NK-92 (cell line): ENCODE data around the gene NCAPD2.
"Not testable (repeated sequence)": the region's sequence is repeated elsewhere in the genome, so short reads cannot be mapped to it uniquely, and the experiment has no call there.

Source experiments
- DNase-seq: peaks from one replicate; lab custom pipeline; 2025; ENCODE audit not compliant: unreplicated experiment; lab: John Stamatoyannopoulos, UW

NCAPD2 gene

GRCh38 chr12:6464531-6464930 lies 29.4 kb upstream of the NCAPD2 start:
- DNase-seq: no peak

- no peak for DNase-seq
Observed at GRCh38 chr12:6465467-6466183, 28.3 kb upstream of the NCAPD2 start.

- no peak for DNase-seq
Observed at GRCh38 chr12:6466184-6466573, 27.7 kb upstream of the NCAPD2 start.

- not testable (repeated sequence) for DNase-seq
Observed at GRCh38 chr12:6466751-6467150, 27.2 kb upstream of the NCAPD2 start.

DNA sequence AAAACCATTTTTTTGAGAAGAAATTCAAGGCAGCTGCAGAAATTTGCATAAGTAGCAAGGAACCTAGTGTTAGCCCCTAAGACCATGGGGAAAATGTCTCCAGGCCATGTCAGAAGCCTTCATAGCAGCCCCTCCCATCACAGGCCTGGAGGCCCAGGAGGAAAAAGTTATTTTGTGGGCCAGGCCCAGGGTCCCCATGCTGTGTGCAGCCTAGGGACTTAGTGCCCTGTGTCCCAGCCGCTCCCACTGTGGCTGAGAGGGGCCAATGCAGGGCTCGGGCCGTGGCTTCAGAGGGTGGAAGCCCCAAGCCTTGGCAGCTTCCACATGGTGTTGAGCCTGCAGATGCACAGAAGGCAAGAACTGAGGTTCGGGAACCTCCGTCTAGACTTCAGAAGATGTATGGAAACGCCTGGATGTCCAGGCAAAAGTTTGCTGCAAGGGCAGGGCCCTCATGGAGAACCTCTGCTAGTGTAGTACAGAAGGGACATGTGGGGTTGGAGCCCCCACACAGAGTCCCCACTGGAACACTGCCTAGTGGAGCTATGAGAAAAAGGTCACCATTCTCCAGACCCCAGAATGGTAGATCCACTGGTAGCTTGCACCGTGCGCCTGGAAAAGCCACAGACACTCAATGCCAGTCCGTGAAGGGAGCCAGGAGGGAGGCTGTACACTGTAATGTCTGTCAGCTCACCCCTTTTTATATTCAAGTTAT lies 26.2 kb upstream of the NCAPD2 start:
- DNase-seq: not testable (repeated sequence)

DNA sequence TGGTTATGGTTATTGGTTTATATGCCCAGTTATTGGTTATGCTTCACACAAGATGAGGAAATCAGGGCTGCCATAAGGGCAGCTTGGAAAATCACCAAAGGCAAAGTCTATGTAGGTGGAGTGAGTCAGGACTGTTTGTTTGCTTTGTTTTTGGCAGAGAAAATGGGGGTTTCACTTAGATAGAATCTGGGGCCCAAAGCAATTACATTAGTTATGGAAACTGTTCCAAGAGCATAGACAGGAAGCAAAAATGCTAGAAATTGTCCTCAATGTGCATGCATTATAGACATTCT lies 25.7 kb upstream of the NCAPD2 start:
- DNase-seq: no peak

- DNase-seq: no peak
Observed at GRCh38 chr12:6469092-6469491, 24.8 kb upstream of the NCAPD2 start.

DNA sequence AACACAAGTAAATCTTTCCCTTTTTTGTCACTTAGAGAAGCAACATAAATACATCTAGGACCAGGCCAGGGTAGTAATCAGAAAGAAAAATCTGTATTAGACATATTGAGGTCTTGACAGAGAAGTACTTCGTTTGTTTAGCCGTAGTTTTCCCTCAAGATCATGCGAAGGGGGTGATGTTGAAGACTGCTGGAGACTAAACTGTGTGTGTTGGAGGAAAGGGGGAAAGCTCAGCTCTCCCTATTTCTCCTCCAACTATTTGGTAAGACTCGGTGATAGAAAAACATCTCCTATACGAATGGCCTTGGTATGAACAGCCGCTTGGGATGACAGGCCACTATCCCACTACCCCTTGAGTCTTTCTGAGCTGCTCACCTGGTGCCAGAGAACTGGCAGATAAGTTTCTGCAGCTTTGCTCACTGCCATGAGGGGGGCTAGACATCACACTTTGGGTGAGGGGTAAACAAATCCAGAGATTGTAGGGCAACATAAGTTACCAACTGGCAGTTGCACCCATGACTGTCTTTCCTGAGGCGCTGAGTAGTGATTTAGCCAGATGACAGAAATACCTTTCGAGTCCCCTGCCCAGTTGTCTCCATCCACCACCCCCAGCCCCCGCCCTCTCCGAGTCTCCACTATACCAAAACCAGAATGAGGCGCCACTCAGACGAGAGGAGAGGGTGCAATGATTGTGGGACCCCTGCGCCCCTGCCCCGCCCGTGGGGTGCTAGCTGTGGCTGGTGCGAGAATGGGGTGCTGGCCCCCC lies 24.1 kb upstream of the NCAPD2 start:
- DNase-seq: no peak

- peak; percentile 71 for DNase-seq
Observed at GRCh38 chr12:6470375-6471163, 23.3 kb upstream of the NCAPD2 start, which contains the start of gene VAMP1. VAMP1 (minus strand) TSS chr12:6470677; CDS start chr12:6470531, 146 bp downstream.

DNA sequence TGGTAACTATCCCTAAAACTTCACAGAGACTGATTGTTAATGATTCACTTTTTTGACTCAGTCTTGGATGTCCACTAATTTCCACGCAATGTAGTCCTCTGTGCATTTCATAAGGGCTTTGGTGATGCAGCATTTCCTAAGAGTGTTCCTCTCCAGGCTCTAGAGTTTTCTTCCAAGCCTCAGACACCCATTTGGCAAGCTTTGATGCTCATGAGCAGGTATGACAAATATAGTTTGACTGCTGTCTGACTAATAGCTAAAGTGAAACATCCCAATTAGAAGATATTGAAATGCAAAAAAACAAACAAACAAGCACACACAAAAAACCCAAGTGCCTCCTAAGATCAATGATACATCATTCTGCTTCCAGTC lies 21.9 kb upstream of the NCAPD2 start:
- no peak for DNase-seq

DNA sequence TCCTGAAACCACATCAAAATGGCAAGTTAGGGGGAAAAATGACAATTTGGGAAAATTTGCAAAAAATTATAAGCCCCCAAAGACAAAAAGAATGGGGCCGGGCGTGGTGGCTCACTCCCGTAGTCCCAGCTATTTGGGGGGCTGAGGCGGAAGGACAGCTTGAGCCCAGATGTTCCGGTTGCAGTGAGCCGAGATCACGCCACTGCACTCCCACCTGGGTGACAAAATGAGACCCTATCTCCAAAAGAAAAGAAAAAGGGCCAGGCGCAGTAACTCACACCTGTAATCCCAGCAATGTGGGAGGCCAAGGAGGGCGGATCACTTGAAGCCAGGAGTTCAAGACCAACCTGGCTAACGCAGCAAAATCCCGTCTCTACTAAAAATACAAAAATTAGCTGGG lies 21.4 kb upstream of the NCAPD2 start:
- no peak for DNase-seq

DNA sequence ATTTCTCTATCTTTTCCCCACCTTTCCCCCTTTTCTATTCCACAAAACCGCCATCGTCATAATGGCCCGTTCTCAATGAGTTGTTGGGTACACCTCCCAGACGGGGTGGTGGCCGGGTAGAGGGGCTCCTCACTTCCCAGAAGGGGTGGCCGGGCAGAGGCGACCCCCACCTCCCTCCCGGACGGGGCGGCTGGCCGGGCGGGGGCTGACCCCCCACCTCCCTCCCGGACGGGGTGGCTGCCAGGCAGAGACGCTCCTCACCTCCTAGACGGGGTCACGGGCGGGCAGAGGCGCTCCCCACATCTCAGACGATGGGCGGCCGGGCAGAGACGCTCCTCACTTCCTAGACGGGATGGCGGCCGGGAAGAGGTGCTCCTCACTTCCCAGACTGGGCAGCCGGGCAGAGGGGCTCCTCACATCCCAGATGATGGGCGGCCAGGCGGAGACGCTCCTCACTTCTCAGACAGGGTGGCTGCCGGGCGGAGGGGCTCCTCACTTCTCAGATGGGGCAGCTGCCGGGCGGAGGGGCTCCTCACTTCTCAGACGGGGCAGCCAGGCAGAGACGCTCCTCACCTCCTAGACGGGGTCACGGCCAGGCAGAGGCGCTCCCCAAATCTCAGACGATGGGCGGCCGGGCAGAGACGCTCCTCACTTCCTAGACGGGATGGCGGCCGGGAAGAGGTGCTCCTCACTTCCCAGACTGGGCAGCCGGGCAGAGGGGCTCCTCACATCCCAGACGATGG lies 18.5 kb upstream of the NCAPD2 start:
- not testable (repeated sequence) for DNase-seq

DNA sequence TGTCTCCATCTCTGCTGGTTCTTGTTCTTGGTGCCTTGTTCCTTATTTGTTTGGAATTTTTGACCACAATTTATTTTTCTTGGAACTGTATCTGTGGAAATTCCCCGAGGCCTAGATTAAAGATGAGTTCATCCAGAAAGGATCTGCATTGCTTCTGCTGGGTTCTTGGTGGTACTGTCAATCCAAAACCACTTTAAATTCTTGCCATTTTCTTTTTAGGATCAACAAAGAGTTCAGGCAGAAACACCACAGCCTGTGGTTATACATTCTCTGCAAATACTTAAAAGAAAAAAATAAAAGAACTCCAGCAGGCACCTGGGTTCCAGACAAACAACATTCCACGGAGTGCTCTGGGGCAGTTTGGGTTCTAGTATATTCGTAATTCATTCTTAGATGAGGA lies 17.4 kb upstream of the NCAPD2 start:
- no peak for DNase-seq

DNA sequence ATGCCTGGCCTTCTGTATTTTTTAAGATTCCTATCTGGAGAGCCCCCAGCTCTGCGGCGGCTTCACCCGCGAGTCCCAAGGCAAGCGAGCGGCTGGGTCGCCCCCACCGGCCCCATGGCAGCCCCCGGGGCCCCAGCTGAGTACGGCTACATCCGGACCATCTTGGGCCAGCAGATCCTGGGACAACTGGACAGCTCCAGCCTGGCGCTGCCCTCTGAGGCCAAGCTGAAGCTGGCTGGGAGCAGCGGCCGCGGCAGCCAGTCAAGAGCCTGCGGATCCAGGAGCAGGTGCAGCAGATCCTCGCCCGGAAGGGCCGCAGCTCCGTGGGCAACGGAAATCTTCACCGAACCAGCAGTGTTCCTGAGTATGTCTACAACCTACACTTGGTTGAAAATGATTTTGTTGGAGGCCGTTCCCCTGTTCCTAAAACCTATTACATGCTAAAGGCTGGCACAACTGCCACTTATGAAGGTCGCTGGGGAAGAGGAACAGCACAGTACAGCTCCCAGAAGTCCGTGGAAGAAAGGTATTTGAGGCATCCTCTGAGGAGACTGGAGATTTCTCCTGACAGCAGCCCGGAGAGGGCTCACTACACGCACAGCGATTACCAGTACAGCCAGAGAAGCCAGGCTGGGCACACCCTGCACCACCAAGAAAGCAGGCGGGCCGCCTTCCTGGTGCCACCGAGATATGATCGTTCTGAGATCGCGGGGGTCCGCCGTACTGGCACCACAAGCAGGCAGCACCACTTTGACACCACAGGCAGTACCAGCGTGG lies 16.1 kb upstream of the NCAPD2 start:
- not testable (repeated sequence) for DNase-seq

GRCh38 chr12:6478416-6478815 lies 15.5 kb upstream of the NCAPD2 start:
- DNase-seq: no peak

DNA sequence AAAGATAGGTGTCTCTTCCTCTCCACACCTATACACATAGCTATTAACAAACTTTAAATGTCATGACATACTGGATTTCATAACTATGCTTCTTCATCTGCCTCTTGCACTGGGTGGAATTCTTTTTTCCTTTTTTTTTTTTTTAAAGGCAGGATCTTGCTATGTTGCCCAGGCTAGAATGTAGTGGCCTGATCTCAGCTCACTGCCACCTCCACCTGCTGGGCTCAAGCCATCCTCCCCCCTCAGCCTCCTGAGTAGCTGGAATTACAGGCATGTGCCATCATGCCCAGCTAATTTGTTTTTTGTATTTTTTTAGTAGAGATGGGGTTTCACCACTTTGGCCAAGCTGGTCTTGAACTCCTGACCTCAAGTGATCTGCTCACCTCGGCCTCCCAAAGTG lies 5.7 kb upstream of the NCAPD2 start:
- no peak for DNase-seq

GRCh38 chr12:6489449-6489848 lies 4.5 kb upstream of the NCAPD2 start:
- no peak for DNase-seq

DNA sequence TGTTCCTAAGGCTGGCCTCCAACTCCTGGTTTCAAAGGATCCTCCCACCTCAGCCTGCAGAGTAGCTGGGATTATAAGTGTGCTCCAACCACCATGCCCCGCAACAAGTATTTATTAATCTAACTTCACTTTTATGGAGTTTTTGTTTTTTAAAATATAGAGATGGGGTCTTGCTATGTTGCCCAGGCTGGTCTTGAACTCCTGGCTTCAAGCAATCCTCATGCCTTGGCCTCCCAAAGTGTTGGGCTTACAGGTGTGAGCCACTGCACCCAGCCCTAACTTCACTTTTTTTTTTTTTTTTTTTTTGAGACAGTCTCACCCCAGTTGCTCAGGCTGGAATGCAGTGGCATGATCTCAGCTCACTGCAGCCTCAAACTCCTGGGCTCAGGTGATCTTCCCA lies 3.2 kb upstream of the NCAPD2 start:
- DNase-seq: not testable (repeated sequence)

DNA sequence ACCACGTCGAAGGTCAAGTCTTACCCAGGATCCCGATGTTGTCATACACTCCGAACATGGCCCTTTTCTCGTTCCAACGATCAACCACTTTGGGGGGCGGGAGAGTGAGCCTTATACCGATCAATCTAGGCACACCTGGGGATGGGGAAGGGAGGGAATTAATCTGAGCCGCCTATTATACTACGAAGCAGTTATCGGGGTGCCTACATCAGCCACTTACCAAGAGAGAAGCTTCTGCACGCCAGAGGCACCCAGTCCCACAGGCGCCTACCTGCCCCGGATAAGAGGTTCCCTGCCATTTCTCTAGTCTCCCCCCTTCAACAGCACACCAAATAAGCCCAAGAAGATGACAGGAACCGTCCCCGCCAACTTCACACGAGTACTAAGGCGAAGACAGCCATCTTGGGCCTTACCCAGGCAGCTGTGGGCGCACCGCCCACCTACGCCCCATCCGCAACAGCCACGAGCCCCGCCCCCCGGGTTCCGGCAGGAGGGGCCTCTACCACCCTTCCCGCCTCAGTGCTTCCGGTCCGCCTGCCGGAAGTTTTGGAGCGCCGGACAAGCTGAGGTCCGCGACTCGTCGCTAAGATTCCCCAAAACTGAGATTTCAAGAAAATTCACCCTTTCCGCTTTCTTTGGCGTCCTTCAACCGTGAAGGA lies 935 bp upstream of the NCAPD2 start, which contains the start of gene MRPL51:
MRPL51 (minus strand) TSS at position 425 of the 659 bp plus-strand sequence; CDS start at position 299, 126 bp downstream.
- peak; percentile 72 for DNase-seq
